GM12872 (cell line): Measurements from ENCODE around the gene DYNLT5.

ENCODE experiments used
- CTCF ChIP-seq: IDR thresholded peaks from 3 replicates; pipeline ENCODE4 v1.5.1; 2011; ENCODE audit warnings: low read depth, mild to moderate bottlenecking, low read length, moderate library complexity; ENCODE audit not compliant: insufficient read depth

DYNLT5 gene

GRCh38 chr1:66778266-66778665, 26.0 kb downstream of the DYNLT5 start:
- no peak for TF ChIP-seq CTCF

GRCh38 chr1:66778969-66779368, 26.7 kb downstream of the DYNLT5 start:
- TF ChIP-seq CTCF, result no peak

GRCh38 chr1:66779475-66780078, 27.3 kb downstream of the DYNLT5 start:
- TF ChIP-seq CTCF, result no peak

- no peak for TF ChIP-seq CTCF
Observed at GRCh38 chr1:66787641-66788040, 35.4 kb downstream of the DYNLT5 start.

- TF ChIP-seq CTCF, result no peak
Observed at GRCh38 chr1:66788231-66788939, 36.1 kb downstream of the DYNLT5 start.

GRCh38 chr1:66791621-66792610, 39.7 kb downstream of the DYNLT5 start:
- TF ChIP-seq CTCF, result no peak

GRCh38 chr1:66809245-66809644, 57.0 kb downstream of the DYNLT5 start:
- TF ChIP-seq CTCF, result no peak
